Medulla oblongata (tissue), 1 donor: ENCODE results near the gene RBBP9.
"Not testable (repeated sequence)": the region's sequence is repeated elsewhere in the genome, so short reads cannot be mapped to it uniquely, and the experiment has no call there.

Source experiments
- DNase-seq: peaks from one replicate; pipeline ENCODE4 v3.0.0-alpha.2; 2015; ENCODE audit errors: extremely low spot score

Gene RBBP9

GRCh38 chr20:18504479-18505060 lies 7.5 kb upstream of the RBBP9 start:
- peak; percentile 45 for DNase-seq

- DNase-seq = not testable (repeated sequence)
These were observed 4.6 kb upstream of the RBBP9 start for GRCh38 chr20:18501672-18502071.

- DNase-seq = no peak
These were observed 578 bp upstream of the RBBP9 start for GRCh38 chr20:18497603-18498002.

- no peak for DNase-seq
These were observed 983 bp downstream of the RBBP9 start for GRCh38 chr20:18496042-18496441.

GRCh38 chr20:18488301-18488700 lies 8.7 kb downstream of the RBBP9 start:
- no peak for DNase-seq

GRCh38 chr20:18481596-18481995 lies 15.4 kb downstream of the RBBP9 start:
- no peak for DNase-seq

- no peak for DNase-seq
These were observed 19.2 kb downstream of the RBBP9 start for GRCh38 chr20:18477821-18478220.

- no peak for DNase-seq
These were observed 19.8 kb downstream of the RBBP9 start for GRCh38 chr20:18477218-18477617.

- peak; percentile 97 for DNase-seq
These were observed 29.9 kb downstream of the RBBP9 start, which contains the start of the genes DZANK1 and POLR3F for GRCh38 chr20:18466894-18467730. Gene DZANK1 (minus strand): TSS chr20:18467030. CDS start chr20:18465358, 1,672 bp downstream. Gene POLR3F (plus strand): TSS chr20:18467390. CDS start chr20:18467507, 117 bp downstream.

GRCh38 chr20:18466574-18466893 lies 30.5 kb downstream of the RBBP9 start:
- no peak for DNase-seq

- no peak for DNase-seq
These were observed 31.4 kb downstream of the RBBP9 start for GRCh38 chr20:18465536-18466200.

- DNase-seq = no peak
These were observed 40.4 kb downstream of the RBBP9 start for GRCh38 chr20:18456600-18456999.

- no peak for DNase-seq
These were observed 53.1 kb downstream of the RBBP9 start for GRCh38 chr20:18443886-18444285.

- DNase-seq = no peak
These were observed 56.6 kb downstream of the RBBP9 start for GRCh38 chr20:18440403-18440802.

GRCh38 chr20:18436847-18437246 lies 60.2 kb downstream of the RBBP9 start:
- DNase-seq = no peak
